A549 treated with Mapracorat at 1 μM for 4 hours (cell line): Measurements from ENCODE around the gene CERS1. TPM values are rescaled to one million over a fixed set of nuclear protein-coding genes. Genes with fewer than 3 reads are reported as not detected.

Experiments
- total RNA-seq: library from RNA; stranded (reverse); fragments of 200-300 nt; extraction: Qiagen RNA extraction; gene quantifications from 5 replicates; pipeline ENCODE4 v1.2.3, GENCODE V29; 2022

The CERS1 gene, protein sequence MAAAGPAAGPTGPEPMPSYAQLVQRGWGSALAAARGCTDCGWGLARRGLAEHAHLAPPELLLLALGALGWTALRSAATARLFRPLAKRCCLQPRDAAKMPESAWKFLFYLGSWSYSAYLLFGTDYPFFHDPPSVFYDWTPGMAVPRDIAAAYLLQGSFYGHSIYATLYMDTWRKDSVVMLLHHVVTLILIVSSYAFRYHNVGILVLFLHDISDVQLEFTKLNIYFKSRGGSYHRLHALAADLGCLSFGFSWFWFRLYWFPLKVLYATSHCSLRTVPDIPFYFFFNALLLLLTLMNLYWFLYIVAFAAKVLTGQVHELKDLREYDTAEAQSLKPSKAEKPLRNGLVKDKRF
- 4.2 to 6.1 TPM (median 5.2 TPM) in 5 replicates for total RNA-seq

DNA sequence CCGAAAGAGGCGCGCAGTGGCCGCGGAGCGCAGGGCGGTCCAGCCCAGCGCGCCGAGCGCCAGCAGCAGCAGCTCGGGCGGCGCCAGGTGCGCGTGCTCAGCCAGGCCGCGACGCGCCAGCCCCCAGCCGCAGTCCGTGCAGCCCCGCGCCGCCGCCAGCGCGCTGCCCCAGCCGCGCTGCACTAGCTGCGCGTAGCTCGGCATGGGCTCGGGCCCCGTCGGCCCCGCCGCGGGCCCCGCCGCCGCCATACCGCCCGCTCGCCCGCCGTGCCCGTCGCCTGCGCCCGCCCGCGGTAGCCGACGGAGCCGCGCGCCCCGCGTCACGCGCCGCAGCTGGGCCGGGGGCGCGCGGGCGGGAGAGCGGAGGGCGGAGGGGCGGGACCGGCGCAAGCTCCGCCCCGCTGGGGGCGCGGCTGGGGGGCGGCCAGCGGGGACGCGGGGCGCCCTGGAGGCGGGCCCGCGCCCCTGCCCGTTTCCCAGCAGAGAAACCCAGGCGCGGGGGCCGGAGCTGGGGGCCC, at the start of gene CERS1:
Gene CERS1 (minus strand): TSS at position 335 of the 518 bp plus-strand sequence. CDS start 86 bp downstream, at position 249.

DNA sequence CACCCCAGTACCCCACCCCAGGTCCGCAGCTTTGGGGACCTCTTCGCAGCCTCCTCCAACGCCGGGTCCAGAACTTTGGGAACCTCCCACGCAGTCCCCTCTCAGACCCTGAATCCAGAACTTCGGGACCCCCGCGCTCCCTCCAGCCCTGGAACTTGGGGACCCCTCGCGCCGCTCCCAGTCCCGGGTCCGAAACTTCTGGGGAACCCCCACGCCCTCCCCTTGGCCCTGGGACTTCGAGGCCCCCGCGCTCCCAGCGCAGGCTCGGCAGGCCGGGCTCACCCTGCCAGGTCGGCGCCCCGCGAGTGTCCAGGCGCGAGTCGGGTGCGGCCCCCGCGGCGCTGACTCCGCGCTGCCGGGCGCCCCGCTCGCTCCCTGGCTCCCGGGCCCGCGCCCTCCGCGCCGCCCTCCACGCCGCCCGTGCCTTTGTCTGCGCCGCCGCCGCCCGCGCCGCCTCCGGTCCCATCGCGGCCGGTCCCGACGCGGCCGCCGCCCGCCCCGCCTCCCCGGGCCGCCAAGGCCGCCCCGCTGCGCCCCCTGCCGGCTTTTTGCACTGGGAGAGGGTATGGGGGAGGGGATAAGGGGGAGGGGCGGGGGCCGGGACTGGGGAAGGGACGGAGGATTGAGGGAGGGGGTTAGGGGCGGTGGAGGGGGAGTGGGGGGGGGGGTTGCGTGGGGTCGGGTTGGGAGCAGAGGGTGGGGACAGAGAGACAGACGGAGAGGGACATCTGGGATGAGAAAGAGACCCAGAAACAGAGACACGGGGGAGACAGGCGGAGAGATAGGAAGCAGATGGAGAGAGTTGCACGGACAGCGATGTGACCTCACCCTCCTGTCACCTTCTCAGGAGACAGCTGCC, 45.0 kb upstream of the CERS1 start, which contains the start of gene HOMER3:
Gene HOMER3 (minus strand): TSS at position 449 of the 859 bp plus-strand sequence. CDS start 2,235 bp downstream, outside the sequence.

DNA sequence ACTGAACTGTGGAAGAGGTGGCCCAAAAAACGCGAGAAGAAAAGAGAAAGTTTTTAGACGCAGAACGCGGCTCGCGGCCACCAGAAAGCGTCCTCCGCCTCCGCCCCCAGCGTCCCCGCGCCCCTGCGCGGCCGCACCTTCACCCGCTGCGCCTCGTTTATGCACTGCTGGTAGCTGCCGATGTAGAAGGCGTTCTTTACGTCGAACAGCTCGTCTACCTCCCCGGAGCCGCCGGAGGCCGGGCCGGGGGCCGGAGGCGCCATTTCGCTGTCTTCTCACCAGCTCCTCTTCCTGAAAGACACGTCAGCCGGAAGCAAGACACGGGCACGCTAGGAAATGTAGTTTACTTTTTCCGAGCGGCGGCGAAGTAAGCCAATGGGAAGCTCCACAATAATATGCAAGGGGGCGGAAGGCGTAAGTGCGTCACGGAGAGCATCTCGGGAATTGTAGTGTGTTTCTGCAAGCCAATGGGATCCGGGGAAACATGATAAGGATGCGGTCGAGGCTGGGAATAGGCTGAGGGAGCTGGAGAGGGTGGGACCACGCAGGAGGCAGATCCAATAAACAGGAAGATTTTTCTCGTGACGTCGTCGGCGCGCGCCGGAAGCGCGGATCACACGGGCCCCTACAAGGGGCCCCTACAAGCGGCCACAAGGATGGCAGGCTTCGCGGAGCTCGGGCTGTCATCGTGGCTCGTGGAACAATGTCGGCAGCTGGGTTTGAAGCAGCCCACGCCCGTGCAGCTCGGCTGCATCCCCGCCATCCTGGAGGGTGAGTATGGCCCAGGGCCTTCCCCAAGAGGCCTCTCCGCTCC, 23.3 kb upstream of the CERS1 start, which contains the start of the genes COPE and DDX49:
Gene COPE (minus strand): TSS at position 302 of the 814 bp plus-strand sequence. CDS start 39 bp downstream, at position 263.
Gene DDX49 (plus strand): TSS at position 630 of the 814 bp plus-strand sequence. CDS start 27 bp downstream, at position 657.

DNA sequence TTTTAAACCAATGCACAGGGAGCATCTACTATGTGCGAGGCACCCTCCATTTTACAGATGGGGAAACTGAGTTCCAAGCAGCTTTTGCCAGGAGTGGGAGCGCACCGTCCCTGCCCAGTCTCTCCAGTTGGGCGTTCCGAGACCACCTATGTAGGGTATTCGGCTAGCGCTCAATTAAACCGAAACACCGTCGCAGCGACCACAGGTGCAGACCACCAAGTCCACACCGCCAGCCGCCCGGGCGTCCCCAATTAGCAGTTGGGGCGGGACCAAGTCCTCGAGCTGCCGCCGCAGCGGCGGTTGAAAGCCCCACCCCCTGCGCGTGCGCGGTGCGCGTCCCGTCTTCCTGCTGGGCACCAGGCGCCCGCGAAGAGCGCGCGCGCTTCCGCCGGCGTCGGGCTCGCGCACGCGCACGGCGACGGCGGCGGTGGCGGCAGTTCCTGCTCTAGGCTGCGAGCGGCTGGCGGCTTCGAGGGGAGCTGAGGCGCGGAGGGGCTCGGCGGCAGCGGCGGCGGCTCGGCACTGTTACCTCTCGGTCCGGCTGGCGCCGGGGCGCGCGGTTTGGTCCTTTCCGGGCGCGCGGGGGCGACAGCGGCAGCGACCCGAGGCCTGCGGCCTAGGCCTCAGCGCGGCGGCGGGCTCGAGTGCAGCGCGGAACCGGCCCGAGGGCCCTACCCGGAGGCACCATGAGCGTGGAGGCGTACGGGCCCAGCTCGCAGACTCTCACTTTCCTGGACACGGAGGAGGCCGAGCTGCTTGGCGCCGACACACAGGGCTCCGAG, 64.2 kb downstream of the CERS1 start, which contains the start of gene UPF1:
Gene UPF1 (plus strand): TSS at position 436 of the 782 bp plus-strand sequence. CDS start 251 bp downstream, at position 687.

Other genes with a start within 250 kb of the CERS1 start
- gene CRTC1, start 212.5 kb downstream of the CERS1 start, total RNA-seq: 2.5 to 4.6 TPM (median 4.1 TPM) in 5 replicates
- 0.07 to 0.23 TPM (median 0.14 TPM) in 5 replicates for gene COMP, start 104.9 kb downstream of the CERS1 start, total RNA-seq
- gene UPF1, start 64.2 kb downstream of the CERS1 start, total RNA-seq: 32.6 to 42.3 TPM (median 41.1 TPM) in 5 replicates
- gene COPE, start 23.2 kb upstream of the CERS1 start, total RNA-seq: 135 to 169 TPM (median 159 TPM) in 5 replicates
- 28.8 to 45.7 TPM (median 43.2 TPM) in 5 replicates for gene DDX49, start 23.6 kb upstream of the CERS1 start, total RNA-seq
- 21.5 to 32.0 TPM (median 31.0 TPM) in 5 replicates for gene HOMER3, start 45.1 kb upstream of the CERS1 start, total RNA-seq
- 21.6 to 35.3 TPM (median 30.3 TPM) in 5 replicates for gene SUGP2, start 137.4 kb upstream of the CERS1 start, total RNA-seq
- 22.4 to 29.9 TPM (median 27.3 TPM) in 5 replicates for gene ARMC6, start 137.4 kb upstream of the CERS1 start, total RNA-seq
- 0.69 to 0.96 TPM (median 0.75 TPM) in 5 replicates for gene SLC25A42, start 167.8 kb upstream of the CERS1 start, total RNA-seq
- 19.3 to 29.0 TPM (median 26.1 TPM) in 5 replicates for gene TMEM161A, start 242.3 kb upstream of the CERS1 start, total RNA-seq